ENCODE results near the gene CDRT15L2.
"Not testable (repeated sequence)": the region's sequence is repeated elsewhere in the genome, so short reads cannot be mapped to it uniquely, and the experiment has no call there.

- not testable (repeated sequence) for TF ChIP-seq CTCF, POLR2A (IDR thresholded peaks at IDR 0.05)
Observed at GRCh38 chr17:20567421-20567820, 12.1 kb upstream of the CDRT15L2 start.

Measured in adrenal gland (tissue), 5 donors.